ENCODE data around the gene PPP1R7. TPM values are rescaled to one million over a fixed set of nuclear protein-coding genes. Genes with fewer than 3 reads are reported as not detected.

The PPP1R7 gene
- total and polyA plus RNA-seq, 9 of the 15 experiments (the other 6 are each of a cell fraction or from before 2014, with no cell fraction given) = 37.5 to 75.0 (median 50.5) TPM

- no peaks in the 10 kb centered on the region for H4K20me1 ChIP-seq (replicated peaks; ENCODE audit: control insufficient read depth, insufficient read depth, low read length)
- no peaks in the 10 kb centered on the region for H3K79me2 ChIP-seq (ENCODE audit: control insufficient read depth, insufficient read depth, low read length)
- H3K27me3 ChIP-seq (ENCODE audit: control insufficient read depth in 2 of 2, insufficient read depth in 2 of 2, low read length in 2 of 2) = no peaks in the 10 kb centered on the region
- BruUV-seq (replicated peaks) = no TSS peak
- H3K9me1 ChIP-seq (ENCODE audit: control insufficient read depth, insufficient read depth, low read length) = no peaks in the 10 kb centered on the region
- ChIA-PET POLR2A (interaction anchor here (0.6 to 1.2 kb wide), 2 partner anchors 11 to 43 kb away, joined by 3 to 4 read pairs; no protein-coding TSS in a partner anchor), CTCF (ENCODE audit: low intra/inter-chr PET ratio) (no interaction called here)
- WGBS (ENCODE audit: insufficient coverage, low coverage, missing lambda C conversion rate) = 80% methylated on average over 5 of the region's 8 CpGs
- ATAC-seq (no peak), FAIRE-seq (no peak), DNase-seq (ENCODE audit: extremely low read depth in 1 of 4, low spot score in 3 of 4) (no peak)
- no peak overlapping the region for H3K4me2 ChIP-seq (ENCODE audit: insufficient read depth, low read length)
- peaks cover 34% of the 10 kb centered on the region; the same call in 1 of the 3 replicates for H3K36me3 ChIP-seq (ENCODE audit: control insufficient read depth, insufficient read depth, low read length)
- intact Hi-C loops (cut with micrococcal nuclease) = no loop called here
- H3K9ac ChIP-seq (ENCODE audit: insufficient read depth in 1 of 2, low read depth in 2 of 2, low read length in 2 of 2) = no peak overlapping the region
- H2AFZ ChIP-seq (ENCODE audit: low read depth, low read length) = no peak overlapping the region
- H3K9me3 ChIP-seq (replicated peaks; ENCODE audit: control insufficient read depth, insufficient read depth, low read depth, low read length) = no peaks in the 10 kb centered on the region
- TF ChIP-seq FOXK1 (CRISPR knock-in tag; IDR thresholded peaks at IDR 0.05; ENCODE audit: borderline replicate concordance) (no peak), RFX1 (IDR thresholded peaks at IDR 0.05) (no peak), DACH1 (IDR thresholded peaks at IDR 0.05; ENCODE audit: partially characterized antibody) (no peak), U2AF1 (optimal IDR thresholded peaks at IDR 0.05; ENCODE audit: low read depth, low read length) (no peak), ZBTB5 (IDR thresholded peaks at IDR 0.05) (no peak), CHD1 (IDR thresholded peaks at IDR 0.05; ENCODE audit: low read length) (no peak), THRAP3 (IDR thresholded peaks at IDR 0.05; ENCODE audit: borderline replicate concordance) (no peak), CXXC5 (CRISPR knock-in tag; IDR thresholded peaks at IDR 0.05) (no peak), NR1H2 (CRISPR knock-in tag; IDR thresholded peaks at IDR 0.05) (no peak), ZBTB1 (CRISPR knock-in tag; IDR thresholded peaks at IDR 0.05; ENCODE audit: borderline replicate concordance, low read depth) (no peak), ZBTB49 (CRISPR knock-in tag; IDR thresholded peaks at IDR 0.05; ENCODE audit: borderline replicate concordance) (no peak), HDAC6 (IDR thresholded peaks at IDR 0.05; ENCODE audit: low read depth, low read length) (no peak)
- H3K4me3 ChIP-seq = no peak overlapping the region
- H3K27ac ChIP-seq (ENCODE audit: extremely low read depth, low read depth, low read length) = no peak overlapping the region
- H3K4me1 ChIP-seq (replicated peaks in 1 of 2; ENCODE audit: control insufficient read depth in 2 of 2, insufficient read depth in 2 of 2, low read length in 2 of 2) = 0 out of 5 replicates have a peak, but pooled peaks cover 0 to 6% of the 10 kb centered on the region in 2 experiments
- in situ Hi-C loops (cut with MboI) = no loop called here
Observed at GRCh38 chr2:241136191-241136590, 14.1 kb upstream of the PPP1R7 start.

Measured in K562 (cell line).